GM23248 (cell line): ENCODE measurements around the gene STYXL2. TPM values are rescaled to one million over a fixed set of nuclear protein-coding genes. Genes with fewer than 3 reads are reported as not detected.

ENCODE experiments used
- DNase-seq: peaks from one replicate; pipeline ENCODE4 v3.0.0-alpha.2; 2015
- H2AFZ ChIP-seq: fragments of 200-600 bp; sonication (generic); 2 replicates; pipeline ENCODE4 v1.6.1; 2016; ENCODE audit warnings: antibody characterized with exemption
- H3F3A ChIP-seq: fragments of 200-600 bp; sonication (generic); 2 replicates; pipeline ENCODE4 v1.6.1; 2016; ENCODE audit warnings: mild to moderate bottlenecking, antibody characterized with exemption, mixed run types; ENCODE audit not compliant: insufficient read depth
- H3K27ac ChIP-seq: fragments of 200-600 bp; sonication (generic); 2 replicates; pipeline ENCODE4 v1.5.1; 2016; ENCODE audit warnings: mild to moderate bottlenecking
- H3K27me3 ChIP-seq: fragments of 200-600 bp; sonication (generic); replicated peaks from 2 replicates; pipeline ENCODE4 v1.6.1; 2016; ENCODE audit warnings: mild to moderate bottlenecking; ENCODE audit not compliant: insufficient read depth
- H3K36me3 ChIP-seq: fragments of 200-600 bp; sonication (generic); 2 replicates; pipeline ENCODE4 v1.6.1; 2016; ENCODE audit warnings: low read depth, mild to moderate bottlenecking
- H3K4me1 ChIP-seq: fragments of 200-600 bp; sonication (generic); 2 replicates; pipeline ENCODE4 v1.6.1; 2016; ENCODE audit warnings: mild to moderate bottlenecking; ENCODE audit not compliant: insufficient read depth
- H3K4me2 ChIP-seq: fragments of 200-600 bp; sonication (generic); one replicate; pipeline ENCODE4 v1.6.1; 2016; ENCODE audit warnings: mild to moderate bottlenecking; ENCODE audit not compliant: unreplicated experiment
- H3K4me3 ChIP-seq: fragments of 200-600 bp; sonication (generic); 2 replicates; pipeline ENCODE4 v1.5.1; 2016; ENCODE audit warnings: mild to moderate bottlenecking
- H3K79me2 ChIP-seq: fragments of 200-600 bp; sonication (generic); 2 replicates; pipeline ENCODE4 v1.6.1; 2016; ENCODE audit warnings: mild to moderate bottlenecking; ENCODE audit not compliant: insufficient read depth
- H3K9ac ChIP-seq: fragments of 200-600 bp; sonication (generic); 2 replicates; pipeline ENCODE4 v1.6.1; 2016; ENCODE audit warnings: mild to moderate bottlenecking
- H3K9me2 ChIP-seq: fragments of 200-600 bp; sonication (generic); 2 replicates; pipeline ENCODE4 v1.6.1; 2016; ENCODE audit warnings: mixed run types, mild to moderate bottlenecking, moderate library complexity; ENCODE audit not compliant: insufficient read depth
- H3K9me3 ChIP-seq: fragments of 200-600 bp; sonication (generic); one replicate; pipeline ENCODE4 v1.6.1; 2017; ENCODE audit warnings: low read depth
- H4K20me1 ChIP-seq: fragments of 200-600 bp; sonication (generic); 2 replicates; pipeline ENCODE4 v1.6.0; 2016; ENCODE audit not compliant: insufficient read depth
- EZH2 ChIP-seq: fragments of 200-600 bp; sonication (generic); IDR thresholded peaks from 2 replicates; pipeline ENCODE4 v1.6.1; 2018; ENCODE audit warnings: antibody characterized with exemption, mild to moderate bottlenecking; ENCODE audit not compliant: insufficient read depth, poor library complexity, severe bottlenecking
- EZH2phosphoT487 ChIP-seq: fragments of 200-600 bp; sonication (generic); IDR thresholded peaks from 2 replicates; pipeline ENCODE4 v1.6.1; 2018; ENCODE audit warnings: antibody characterized with exemption, moderate library complexity, mild to moderate bottlenecking, low read depth; ENCODE audit not compliant: insufficient read depth
- WGBS, 2 experiments: methylation state at CpG; one replicate each; pipeline ENCODE4 v1.1.6; 2015 to 2017; ENCODE audit warnings: low lambda C conversion rate in 2 of 2, low coverage in 1 of 2; ENCODE audit errors: missing lambda C conversion rate in 2 of 2; 5-methylcytosine and 5-hydroxymethylcytosine counted together
- in situ Hi-C: fragments of 300-500 bp; cut with MboI; formaldehyde crosslinking; loops from 2 replicates; pipeline ENCODE4 v1.15.0; 2020
- polyA plus RNA-seq: library from polyadenylated mRNA; unstranded; fragments of >200 nt; fragmentation: Nextera tagmentation; extraction: Ambion mirVana; gene quantifications from 2 replicates; pipeline ENCODE4 v1.2.1, GENCODE V29; 2016
- total RNA-seq: library from RNA; depleted of rRNA; stranded (reverse); fragments of >200 nt; shearing (Covaris generic); gene quantifications from 2 replicates; pipeline ENCODE4 v1.2.3, GENCODE V29; 2014

STYXL2 gene
- total and polyA plus RNA-seq, 2 experiments from 2014 or later, result not detected

DNA sequence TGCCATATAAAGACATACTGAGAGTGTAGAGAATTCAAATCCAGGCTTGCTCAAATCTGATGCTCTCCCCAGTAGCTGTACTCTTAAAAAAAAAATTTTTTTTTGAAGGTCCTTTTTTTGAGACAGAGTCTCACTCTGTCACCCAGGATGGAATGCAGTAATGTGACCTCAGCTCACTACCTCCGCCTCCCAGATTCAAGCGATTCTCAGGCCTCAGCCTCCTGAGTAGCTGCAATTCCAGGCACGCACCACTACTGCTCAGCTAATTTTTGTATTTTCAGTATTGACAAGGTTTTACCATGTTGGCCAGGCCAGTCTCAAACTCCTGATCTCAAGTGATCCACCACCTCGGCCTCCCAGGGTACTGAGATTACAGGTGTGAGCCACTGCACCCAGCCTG lies 28.7 kb downstream of the STYXL2 start:
- in situ Hi-C loops, result no loop called here
- H4K20me1 ChIP-seq, result no peaks in the 10 kb centered on the region
- 71 to 73% methylated on average over 4 of the region's 4 CpGs for WGBS, 2 experiments

DNA sequence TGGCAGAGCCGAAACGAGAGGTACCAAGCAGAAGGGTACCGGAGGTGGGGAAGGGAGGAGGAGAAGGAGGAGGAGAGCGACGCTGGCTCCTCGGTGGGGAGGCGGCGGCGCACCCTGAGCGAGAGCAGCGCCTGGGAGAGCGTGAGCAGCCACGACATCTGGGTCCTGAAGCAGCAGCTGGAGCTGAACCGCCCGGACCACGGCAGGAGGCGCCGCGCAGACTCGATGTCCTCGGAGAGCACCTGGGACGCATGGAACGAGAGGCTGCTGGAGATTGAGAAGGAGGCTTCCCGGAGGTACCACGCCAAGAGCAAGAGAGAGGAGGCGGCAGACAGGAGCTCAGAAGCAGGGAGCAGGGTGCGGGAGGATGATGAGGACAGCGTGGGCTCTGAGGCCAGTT lies 32.4 kb downstream of the STYXL2 start:
- no peaks in the 10 kb centered on the region for H3K9me3 ChIP-seq
- 80 to 82% methylated on average over 15 to 28 of the region's 28 CpGs for WGBS, 2 experiments
- in situ Hi-C loops, result no loop called here
- TF ChIP-seq EZH2 (no peak), EZH2phosphoT487 (no peak)
- no peaks in the 10 kb centered on the region for H3K36me3 ChIP-seq
- no peak overlapping the region for H3K4me3 ChIP-seq
- H3K9ac ChIP-seq, result no peak overlapping the region
- peaks cover 25% of the 10 kb centered on the region; the same call in 1 of the 2 replicates for H3K27me3 ChIP-seq
- H3F3A ChIP-seq, result no peaks in the 10 kb centered on the region
- H3K4me2 ChIP-seq, result no peak overlapping the region
- H3K9me2 ChIP-seq, result no peaks in the 10 kb centered on the region
- H3K79me2 ChIP-seq, result no peaks in the 10 kb centered on the region
- H2AFZ ChIP-seq, result no peak overlapping the region
- no peak overlapping the region for H3K27ac ChIP-seq
- H3K4me1 ChIP-seq, result no peaks in the 10 kb centered on the region
- no peak for DNase-seq
- no peaks in the 10 kb centered on the region for H4K20me1 ChIP-seq

More for the DNA sequence above, 28.7 kb downstream of the STYXL2 start:
- H2AFZ ChIP-seq, result no peak overlapping the region
- no peaks in the 10 kb centered on the region for H3K9me3 ChIP-seq
- no peak overlapping the region for H3K9ac ChIP-seq
- H3K9me2 ChIP-seq, result no peaks in the 10 kb centered on the region
- H3K4me1 ChIP-seq, result no peaks in the 10 kb centered on the region
- H3K4me2 ChIP-seq, result no peak overlapping the region
- peaks cover 23% of the 10 kb centered on the region for H3K27me3 ChIP-seq
- no peak overlapping the region for H3K27ac ChIP-seq
- H3F3A ChIP-seq, result no peaks in the 10 kb centered on the region
- H3K4me3 ChIP-seq, result no peak overlapping the region
- TF ChIP-seq EZH2phosphoT487 (no peak), EZH2 (no peak)
- H3K36me3 ChIP-seq, result no peaks in the 10 kb centered on the region
- no peaks in the 10 kb centered on the region for H3K79me2 ChIP-seq
- DNase-seq, result no peak

DNA sequence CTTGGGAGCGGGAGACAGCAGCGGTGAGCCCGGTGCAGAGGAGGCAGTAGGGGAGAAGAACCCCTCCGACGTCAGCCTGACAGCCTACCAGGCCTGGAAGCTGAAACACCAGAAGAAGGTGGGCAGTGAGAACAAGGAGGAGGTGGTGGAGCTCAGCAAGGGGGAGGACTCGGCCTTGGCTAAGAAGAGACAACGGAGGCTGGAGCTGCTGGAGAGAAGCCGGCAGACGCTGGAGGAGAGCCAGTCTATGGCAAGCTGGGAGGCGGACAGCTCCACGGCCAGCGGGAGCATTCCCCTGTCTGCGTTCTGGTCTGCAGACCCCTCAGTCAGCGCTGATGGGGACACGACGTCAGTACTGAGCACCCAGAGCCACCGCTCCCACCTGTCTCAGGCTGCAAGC lies 32.9 kb downstream of the STYXL2 start:
- Histone ChIP-seq H3F3A (no peaks in the 10 kb centered on the region), H3K27ac (no peak overlapping the region), H3K4me3 (no peak overlapping the region), H3K9me2 (no peaks in the 10 kb centered on the region), H2AFZ (no peak overlapping the region), H3K9ac (no peak overlapping the region), H3K36me3 (no peaks in the 10 kb centered on the region), H3K79me2 (no peaks in the 10 kb centered on the region), H3K4me1 (no peaks in the 10 kb centered on the region), H3K4me2 (no peak overlapping the region), H3K27me3 (peaks cover 20% of the 10 kb centered on the region; the same call in 1 of the 2 replicates), H4K20me1 (no peaks in the 10 kb centered on the region), H3K9me3 (no peaks in the 10 kb centered on the region)
- TF ChIP-seq EZH2phosphoT487 (no peak), EZH2 (no peak)
- 61 to 75% methylated on average over 17 of the region's 17 CpGs for WGBS, 2 experiments
- DNase-seq, result no peak
- in situ Hi-C loops, result no loop called here

DNA sequence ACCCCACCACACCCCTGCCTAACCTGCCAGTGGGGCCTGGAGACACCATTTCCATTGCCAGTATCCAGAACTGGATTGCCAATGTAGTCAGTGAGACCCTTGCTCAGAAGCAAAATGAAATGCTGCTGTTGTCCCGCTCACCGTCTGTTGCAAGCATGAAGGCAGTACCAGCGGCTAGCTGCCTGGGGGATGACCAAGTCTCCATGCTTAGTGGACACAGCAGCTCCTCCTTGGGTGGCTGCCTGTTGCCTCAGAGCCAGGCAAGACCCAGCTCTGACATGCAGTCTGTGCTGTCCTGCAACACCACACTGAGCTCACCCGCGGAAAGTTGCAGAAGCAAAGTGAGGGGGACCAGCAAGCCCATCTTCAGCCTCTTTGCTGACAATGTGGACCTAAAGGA lies 33.4 kb downstream of the STYXL2 start:
- no peak overlapping the region for H2AFZ ChIP-seq

DNA sequence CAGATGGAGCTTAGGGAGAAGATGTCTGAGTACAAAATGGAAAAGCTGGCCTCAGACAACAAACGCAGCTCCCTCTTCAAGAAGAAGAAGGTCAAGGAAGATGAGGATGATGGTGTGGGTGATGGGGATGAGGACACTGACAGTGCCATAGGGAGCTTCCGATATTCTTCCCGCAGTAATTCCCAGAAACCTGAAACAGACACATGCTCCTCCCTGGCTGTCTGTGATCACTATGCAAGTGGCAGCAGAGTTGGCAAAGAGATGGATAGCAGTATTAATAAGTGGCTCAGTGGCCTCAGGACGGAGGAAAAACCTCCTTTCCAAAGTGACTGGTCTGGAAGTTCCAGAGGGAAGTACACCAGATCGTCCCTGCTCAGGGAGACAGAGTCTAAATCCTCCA lies 33.8 kb downstream of the STYXL2 start:
- WGBS, 2 experiments, result 33 to 48% methylated on average over 5 of the region's 5 CpGs

More for the DNA sequence above, 33.4 kb downstream of the STYXL2 start:
- Histone ChIP-seq H3K9me3 (no peaks in the 10 kb centered on the region), H3K27me3 (peaks cover 17% of the 10 kb centered on the region; the same call in 1 of the 2 replicates), H3F3A (no peaks in the 10 kb centered on the region), H4K20me1 (no peaks in the 10 kb centered on the region), H3K4me3 (no peak overlapping the region), H3K79me2 (no peaks in the 10 kb centered on the region), H3K4me1 (no peaks in the 10 kb centered on the region), H3K4me2 (no peak overlapping the region), H3K36me3 (no peaks in the 10 kb centered on the region), H3K9ac (no peak overlapping the region), H3K9me2 (no peaks in the 10 kb centered on the region), H3K27ac (no peak overlapping the region)
- no peak for DNase-seq
- in situ Hi-C loops, result no loop called here
- WGBS, 2 experiments, result 84 to 86% methylated on average over 5 of the region's 5 CpGs
- no peak for TF ChIP-seq EZH2
- TF ChIP-seq EZH2phosphoT487, result no peak

More for the DNA sequence above, 33.8 kb downstream of the STYXL2 start:
- DNase-seq, result no peak
- Histone ChIP-seq H3K9me3 (no peaks in the 10 kb centered on the region), H3K27ac (no peak overlapping the region), H3K9ac (no peak overlapping the region), H3K4me3 (no peak overlapping the region), H3K79me2 (no peaks in the 10 kb centered on the region), H3K9me2 (no peaks in the 10 kb centered on the region), H4K20me1 (no peaks in the 10 kb centered on the region), H3K4me1 (no peaks in the 10 kb centered on the region), H3K27me3 (peaks cover 17% of the 10 kb centered on the region; the same call in 1 of the 2 replicates), H3F3A (no peaks in the 10 kb centered on the region), H3K36me3 (no peaks in the 10 kb centered on the region), H2AFZ (no peak overlapping the region), H3K4me2 (no peak overlapping the region)
- no peak for TF ChIP-seq EZH2phosphoT487
- no peak for TF ChIP-seq EZH2
- in situ Hi-C loops, result no loop called here
